Inferior parietal cortex (tissue), 1 donor: ENCODE results near the gene JARID2.

Experiments
- DNase-seq: peaks from one replicate; pipeline ENCODE4 v3.0.0-alpha.2; 2016; ENCODE audit errors: extremely low spot score

The JARID2 gene

GRCh38 chr6:15375638-15376290, 129.9 kb downstream of the JARID2 start:
- no peak for DNase-seq

DNA sequence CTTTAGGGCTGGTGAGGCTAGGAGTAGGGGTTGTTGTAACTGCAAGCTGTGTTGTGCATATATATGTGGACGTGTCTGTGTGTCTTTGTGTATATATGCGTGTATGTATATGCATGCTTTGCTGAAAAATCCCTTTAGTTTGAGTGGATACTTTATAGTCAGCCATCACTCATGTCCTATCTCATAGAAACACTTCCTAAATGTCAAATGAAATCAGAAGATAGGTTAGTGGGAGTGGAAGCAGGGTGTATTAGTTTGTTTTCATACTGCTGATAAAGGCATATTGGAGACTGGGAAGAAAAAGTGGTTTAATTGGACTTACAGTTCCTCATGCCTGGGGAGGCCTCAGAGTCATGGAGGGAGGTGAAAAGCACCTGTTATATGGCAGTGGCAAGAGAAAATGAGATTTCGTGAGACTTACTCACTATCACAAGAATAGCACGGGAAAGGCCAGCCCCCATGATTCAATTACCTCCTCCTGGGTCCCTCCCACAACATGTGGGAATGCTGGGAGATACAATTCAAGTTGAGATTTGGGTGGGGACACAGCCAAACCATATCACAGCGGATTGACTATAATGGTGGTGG, 131.1 kb downstream of the JARID2 start:
- no peak for DNase-seq

DNA sequence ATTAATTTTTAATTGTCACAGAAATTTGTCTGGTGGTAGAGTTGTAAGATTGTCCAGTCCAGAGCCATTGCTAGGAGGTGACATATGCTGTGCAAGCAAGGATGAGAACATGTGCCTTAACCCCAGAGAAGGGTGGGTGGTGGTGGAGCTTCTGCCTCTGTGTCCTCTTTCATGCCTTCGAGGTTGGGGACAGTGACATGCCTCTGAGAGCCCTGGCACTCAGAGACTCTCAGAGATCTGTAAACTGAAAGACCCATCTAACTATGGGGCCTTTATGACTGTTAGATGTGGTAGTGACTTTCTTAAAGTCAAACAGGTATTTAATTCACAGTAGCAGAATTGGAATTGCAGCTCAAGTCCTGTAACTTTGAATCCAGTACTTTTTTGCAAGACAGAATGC, 132.4 kb downstream of the JARID2 start:
- no peak for DNase-seq

DNA sequence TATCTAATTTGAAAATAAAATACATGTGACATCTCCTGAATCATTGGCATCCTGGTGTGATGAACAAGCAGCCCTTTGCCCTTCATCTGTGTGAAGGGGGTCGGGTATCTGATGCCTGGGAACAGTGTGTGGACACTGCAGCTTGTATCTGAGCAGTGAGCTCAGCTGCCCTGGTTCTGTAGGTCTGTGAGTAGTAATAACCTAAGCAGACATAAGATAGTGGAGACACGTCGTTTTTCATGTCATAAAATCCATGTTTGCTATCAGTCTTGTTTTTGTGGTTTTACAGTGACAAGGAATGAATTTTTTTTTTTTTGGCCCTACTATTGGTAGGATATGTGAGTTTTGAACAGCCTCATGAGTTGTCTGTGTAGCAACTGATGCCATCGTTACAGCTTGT, 133.0 kb downstream of the JARID2 start:
- DNase-seq = no peak

DNA sequence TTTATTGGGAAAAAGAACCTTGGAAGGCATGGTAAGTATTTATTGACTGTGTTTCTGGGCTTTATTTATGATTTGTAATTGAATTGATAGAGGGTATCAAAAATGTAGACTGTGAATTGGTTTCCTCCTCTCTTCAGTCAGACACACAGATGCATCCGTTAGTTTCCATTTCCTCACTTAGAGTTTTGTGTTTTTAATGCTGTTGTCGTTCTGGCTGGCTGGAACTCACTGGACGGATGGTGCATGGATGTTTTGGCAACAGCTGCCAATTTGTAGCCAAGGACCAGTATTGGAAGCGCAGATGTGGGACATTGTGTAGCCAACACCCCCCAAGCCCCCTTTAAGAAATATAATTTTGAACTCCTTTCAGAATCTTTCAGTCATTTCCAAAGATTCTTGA, 134.5 kb downstream of the JARID2 start:
- DNase-seq = no peak

- DNase-seq = no peak
These were observed 136.2 kb downstream of the JARID2 start for GRCh38 chr6:15382089-15382488.

DNA sequence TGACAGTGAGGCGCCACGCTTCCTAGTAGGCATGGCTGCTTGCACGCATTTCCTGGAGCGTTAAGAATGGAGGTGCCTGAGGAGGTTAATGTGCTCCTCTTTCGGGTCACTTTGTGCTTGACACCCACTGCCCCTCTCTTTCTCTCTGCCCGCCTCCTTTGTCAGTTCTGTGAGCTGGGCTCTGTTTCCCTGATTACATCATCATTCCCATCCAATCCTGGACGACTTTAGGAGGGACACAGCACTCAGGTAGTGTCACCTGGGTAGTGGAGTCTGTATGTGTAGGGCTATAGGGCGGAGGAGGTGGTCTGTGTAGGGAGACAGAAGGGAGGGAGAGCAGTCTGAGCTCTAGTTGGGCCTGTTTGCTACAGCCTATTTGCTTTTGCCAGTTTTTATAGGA, 136.8 kb downstream of the JARID2 start:
- no peak for DNase-seq

DNA sequence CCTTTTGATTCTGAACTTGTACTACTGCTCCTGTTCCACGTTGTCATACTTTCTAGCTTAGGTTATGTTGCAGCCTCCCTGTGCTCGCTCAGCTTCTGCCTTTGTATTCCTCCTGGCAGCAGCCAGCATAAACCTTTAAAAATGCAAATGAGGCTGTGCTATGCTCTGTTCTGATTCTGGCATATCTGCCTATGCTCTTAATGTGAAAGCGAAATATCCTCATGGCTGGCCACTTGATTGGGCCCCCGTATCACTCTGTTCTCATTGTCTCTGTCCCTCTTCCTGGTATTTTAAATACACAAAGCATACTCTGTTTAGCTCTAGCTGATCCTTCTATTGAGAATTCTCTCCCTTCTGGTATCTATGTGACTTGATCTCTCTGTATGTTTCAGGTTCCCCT, 139.0 kb downstream of the JARID2 start:
- no peak for DNase-seq

DNA sequence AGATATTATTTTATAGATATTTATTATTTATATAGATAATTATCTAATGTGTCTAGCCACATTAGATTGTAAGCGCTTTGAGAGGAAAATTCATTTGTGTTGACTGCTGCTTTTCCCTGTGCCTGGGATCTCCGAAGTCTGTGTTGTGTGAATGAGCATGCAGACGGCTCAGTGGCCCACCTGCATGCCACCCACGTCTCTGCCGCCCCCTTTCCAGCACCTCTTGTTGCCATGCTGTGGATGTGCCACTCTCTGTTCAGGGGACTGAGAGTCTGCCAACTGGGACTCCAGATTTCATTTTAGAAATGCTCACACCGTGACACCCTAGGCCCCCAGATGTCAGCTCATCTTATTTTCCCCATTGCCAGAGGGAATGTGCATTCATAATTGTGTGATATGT, 139.7 kb downstream of the JARID2 start:
- no peak for DNase-seq

GRCh38 chr6:15386110-15386755, 140.4 kb downstream of the JARID2 start:
- DNase-seq = no peak

GRCh38 chr6:15386756-15387112, 140.9 kb downstream of the JARID2 start:
- no peak for DNase-seq

GRCh38 chr6:15387118-15387517, 141.2 kb downstream of the JARID2 start:
- DNase-seq = no peak

DNA sequence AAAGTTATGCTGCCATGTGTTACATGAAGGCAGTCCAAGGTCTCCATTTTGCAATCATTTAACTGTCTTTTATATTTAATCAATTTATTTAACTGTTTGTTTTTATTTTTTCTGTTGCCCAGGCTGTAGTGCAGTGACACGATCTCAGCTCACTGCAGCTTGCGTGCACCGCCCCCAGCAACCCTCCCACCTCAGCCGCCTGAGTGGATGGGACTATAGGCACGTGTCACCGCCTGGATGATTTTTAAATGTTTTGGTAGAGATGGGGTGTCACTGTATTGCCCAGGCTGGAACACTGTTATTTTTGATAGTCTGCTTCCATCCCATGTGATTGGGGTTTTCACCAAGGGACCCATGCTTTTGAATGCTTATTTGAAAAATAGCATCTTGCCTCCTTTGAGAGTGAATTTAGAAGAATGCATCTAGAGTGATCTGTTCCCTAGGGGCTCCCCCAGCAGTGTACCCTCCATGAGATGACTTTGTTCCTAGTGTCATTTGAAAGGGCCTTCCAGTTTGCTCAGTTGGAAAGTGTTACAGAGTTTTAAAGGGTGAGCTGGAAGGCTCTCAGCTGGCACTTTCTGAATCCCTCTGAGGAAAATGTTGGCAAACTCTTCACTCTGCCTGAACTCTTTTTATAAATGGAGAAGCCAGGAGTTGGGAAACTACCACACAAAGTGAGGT, 143.4 kb downstream of the JARID2 start:
- no peak for DNase-seq

GRCh38 chr6:15389765-15390723, 144.2 kb downstream of the JARID2 start:
- DNase-seq = no peak

DNA sequence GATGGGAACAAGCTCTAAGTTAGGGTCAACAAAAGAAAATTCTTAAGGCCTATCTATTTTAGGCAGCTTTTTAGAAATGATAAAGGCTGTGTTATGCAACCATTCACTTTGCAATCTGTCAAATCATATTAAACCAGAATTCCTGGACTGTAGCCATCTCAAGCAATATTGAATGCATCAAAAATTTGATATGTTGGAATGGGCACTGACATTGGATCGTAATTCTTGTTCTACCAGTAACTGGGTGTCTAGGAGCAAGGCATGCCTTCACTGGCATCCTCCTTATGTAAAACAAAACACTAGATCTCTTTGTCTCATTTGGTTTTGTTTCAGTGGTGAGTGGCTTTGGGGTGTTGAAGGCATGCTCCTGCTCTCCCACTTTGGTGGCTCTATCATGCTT, 145.6 kb downstream of the JARID2 start:
- DNase-seq = no peak

DNA sequence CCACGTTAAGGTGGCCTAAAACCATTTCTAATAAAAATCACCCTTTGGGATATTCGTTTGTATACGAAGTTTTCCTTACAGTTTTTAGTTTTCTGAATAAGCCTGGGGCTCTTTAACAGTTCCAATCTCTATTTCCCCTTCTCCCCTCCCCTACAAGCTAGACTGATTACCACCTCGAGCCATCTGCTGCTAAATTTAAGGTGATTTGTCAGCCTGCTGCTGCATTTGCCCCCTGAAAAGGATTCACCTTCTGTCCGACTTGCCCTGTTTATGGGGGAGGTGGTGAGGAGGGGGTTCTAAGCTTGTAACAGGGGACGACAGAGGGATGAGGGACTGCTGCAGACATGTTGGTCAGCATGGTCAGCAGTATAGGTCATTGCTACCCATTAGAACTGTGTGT, 146.3 kb downstream of the JARID2 start:
- no peak for DNase-seq

DNA sequence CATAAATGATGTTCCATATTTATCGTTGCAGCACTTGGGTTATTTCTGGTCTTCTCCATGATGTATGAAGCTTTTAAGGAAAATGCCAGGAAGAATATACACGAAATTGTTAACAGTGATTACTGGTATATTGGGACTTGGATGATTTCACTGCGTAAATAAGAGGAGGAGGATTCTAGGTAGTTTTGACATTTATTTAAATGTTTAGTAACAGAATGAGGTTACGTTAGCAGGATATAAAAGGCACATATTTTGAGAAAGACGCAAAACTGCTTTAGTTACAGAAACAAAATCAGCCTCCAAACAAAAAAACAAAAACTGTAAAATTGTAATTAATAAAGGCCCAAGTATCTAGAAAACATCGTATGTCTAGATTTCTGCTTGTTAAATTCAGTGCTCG, 147.7 kb downstream of the JARID2 start:
- no peak for DNase-seq

- DNase-seq = no peak
These were observed 149.2 kb downstream of the JARID2 start for GRCh38 chr6:15395087-15395486.

- no peak for DNase-seq
These were observed 150.9 kb downstream of the JARID2 start for GRCh38 chr6:15396808-15397207.

DNA sequence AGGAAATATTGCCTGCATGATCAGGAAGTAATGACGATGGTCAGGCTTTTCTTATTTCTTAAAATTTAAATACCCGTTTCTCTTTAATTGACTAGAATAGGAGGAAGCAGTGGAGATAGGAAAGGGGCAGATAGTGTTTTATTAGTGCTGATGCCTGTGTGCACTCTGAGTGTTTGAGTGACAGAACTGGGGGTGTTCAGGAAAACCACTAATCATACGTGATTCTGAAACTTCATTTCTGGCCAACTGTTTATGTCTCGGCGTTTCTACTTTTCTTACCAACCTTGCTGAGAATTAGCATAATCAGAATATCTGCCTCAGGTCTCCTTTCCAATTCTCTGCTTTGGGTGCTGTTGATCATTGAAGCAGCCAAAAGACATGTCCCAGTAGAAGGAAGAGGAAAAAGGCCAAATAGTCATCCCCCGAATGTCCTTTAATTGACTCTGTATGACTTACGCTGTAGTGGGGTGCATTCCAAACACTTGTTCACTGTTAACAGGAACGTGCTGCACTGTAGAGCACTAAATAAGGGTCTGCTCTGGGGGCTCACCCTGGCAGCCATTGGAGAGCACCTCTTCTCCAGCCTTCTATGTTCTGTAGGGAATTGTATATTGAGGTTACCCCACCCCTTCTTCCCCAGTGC, 152.9 kb downstream of the JARID2 start:
- DNase-seq = no peak
